ENCODE results near the gene ADAM8.
"Not testable (repeated sequence)": the region's sequence is repeated elsewhere in the genome, so short reads cannot be mapped to it uniquely, and the experiment has no call there.

ADAM8 gene

GRCh38 chr10:133229265-133230043 lies 47.2 kb downstream of the ADAM8 start:
- no peak for DNase-seq

- no peak for DNase-seq
These were observed 49.4 kb downstream of the ADAM8 start for GRCh38 chr10:133227256-133227655.

GRCh38 chr10:133226251-133226808 lies 50.3 kb downstream of the ADAM8 start:
- DNase-seq, result no peak

GRCh38 chr10:133225707-133226191 lies 50.9 kb downstream of the ADAM8 start:
- no peak for DNase-seq

- DNase-seq, result no peak
These were observed 51.8 kb downstream of the ADAM8 start for GRCh38 chr10:133224756-133225372.

- no peak for DNase-seq
These were observed 52.6 kb downstream of the ADAM8 start for GRCh38 chr10:133224076-133224475.

- DNase-seq, result not testable (repeated sequence)
These were observed 54.9 kb downstream of the ADAM8 start for GRCh38 chr10:133221756-133222155.

- no peak for DNase-seq
These were observed 55.3 kb downstream of the ADAM8 start for GRCh38 chr10:133221331-133221730.

GRCh38 chr10:133219782-133220181 lies 56.9 kb downstream of the ADAM8 start:
- no peak for DNase-seq

GRCh38 chr10:133218891-133219290 lies 57.8 kb downstream of the ADAM8 start:
- no peak for DNase-seq

- DNase-seq, result no peak
These were observed 58.7 kb downstream of the ADAM8 start for GRCh38 chr10:133217800-133218589.

- DNase-seq, result no peak
These were observed 59.9 kb downstream of the ADAM8 start for GRCh38 chr10:133216776-133217175.

- no peak for DNase-seq
These were observed 61.1 kb downstream of the ADAM8 start for GRCh38 chr10:133215586-133215985.

GRCh38 chr10:133214468-133215410 lies 61.9 kb downstream of the ADAM8 start:
- DNase-seq, result no peak

GRCh38 chr10:133213641-133214467 lies 62.8 kb downstream of the ADAM8 start:
- no peak for DNase-seq

GRCh38 chr10:133212853-133213494 lies 63.7 kb downstream of the ADAM8 start:
- no peak for DNase-seq

All from inflammatory macrophage treated with lipopolysaccharide for 1 hour (primary cell).